ENCODE results near the gene LRTM2. TPM values are rescaled to one million over a fixed set of nuclear protein-coding genes. Genes with fewer than 3 reads are reported as not detected.

The LRTM2 gene
- total and polyA plus RNA-seq, 4 donors = not detected

GRCh38 chr12:1819050-1819449 lies 1.3 kb upstream of the LRTM2 start:
- DNase-seq (ENCODE audit: low spot score) = no peak
- Histone ChIP-seq H3K4me1 (ENCODE audit: control insufficient read depth in 4 of 4, insufficient read depth in 4 of 4, low read length in 3 of 4) (no peaks in the 10 kb centered on the region), H3K9ac (ENCODE audit: low read depth in 1 of 2, low read length in 2 of 2) (no peak overlapping the region), H3K9me3 (ENCODE audit: control insufficient read depth in 4 of 4, low read length in 3 of 4) (no peaks in the 10 kb centered on the region), H3K27ac (ENCODE audit: low read depth in 1 of 2, low read length in 2 of 2) (no peak overlapping the region), H3K27me3 (ENCODE audit: control insufficient read depth in 4 of 4, insufficient read depth in 4 of 4, low read length in 3 of 4) (peaks cover 0 to 5% (median 1%) of the 10 kb centered on the region in 4 donors), H3K36me3 (ENCODE audit: control insufficient read depth in 4 of 4, insufficient read depth in 3 of 4, low read depth in 1 of 4, low read length in 3 of 4) (no peaks in the 10 kb centered on the region), H3K4me3 (ENCODE audit: low read depth in 1 of 3, low read length in 3 of 3) (no peak overlapping the region)
- 54% methylated on average over 9 of the region's 9 CpGs for whole genome bisulfite sequencing
- TF ChIP-seq YY1 (IDR thresholded peaks at IDR 0.05) (no peak), TAF1 (conservative IDR thresholded peaks at IDR 0.05) (no peak)

GRCh38 chr12:1819571-1819970 lies 794 bp upstream of the LRTM2 start:
- Histone ChIP-seq H3K4me1 (ENCODE audit: control insufficient read depth in 4 of 4, insufficient read depth in 4 of 4, low read length in 3 of 4) (no peaks in the 10 kb centered on the region), H3K27me3 (ENCODE audit: control insufficient read depth in 4 of 4, insufficient read depth in 4 of 4, low read length in 3 of 4) (peaks cover 0 to 5% (median 1%) of the 10 kb centered on the region in 4 donors), H3K9ac (ENCODE audit: low read depth in 1 of 2, low read length in 2 of 2) (no peak overlapping the region), H3K27ac (ENCODE audit: low read depth in 1 of 2, low read length in 2 of 2) (no peak overlapping the region), H3K36me3 (ENCODE audit: control insufficient read depth in 4 of 4, insufficient read depth in 3 of 4, low read depth in 1 of 4, low read length in 3 of 4) (no peaks in the 10 kb centered on the region), H3K4me3 (ENCODE audit: low read depth in 1 of 3, low read length in 3 of 3) (no peak overlapping the region), H3K9me3 (ENCODE audit: control insufficient read depth in 4 of 4, low read length in 3 of 4) (no peaks in the 10 kb centered on the region)
- no peak for TF ChIP-seq YY1 (IDR thresholded peaks at IDR 0.05)
- TF ChIP-seq CTCF (IDR thresholded peaks at IDR 0.05; ENCODE audit: low read depth, low read length, missing input control) = no peak
- no peak for DNase-seq (ENCODE audit: low spot score)
- 53% methylated on average over 6 of the region's 6 CpGs for WGBS

GRCh38 chr12:1820896-1821291 lies 529 bp downstream of the LRTM2 start:
- Histone ChIP-seq H3K9ac (ENCODE audit: low read depth in 1 of 2, low read length in 2 of 2) (no peak overlapping the region), H3K4me1 (ENCODE audit: control insufficient read depth in 4 of 4, insufficient read depth in 4 of 4, low read length in 3 of 4) (no peaks in the 10 kb centered on the region), H3K27ac (ENCODE audit: low read depth in 1 of 2, low read length in 2 of 2) (no peak overlapping the region), H3K36me3 (ENCODE audit: control insufficient read depth in 4 of 4, insufficient read depth in 3 of 4, low read depth in 1 of 4, low read length in 3 of 4) (no peaks in the 10 kb centered on the region), H3K27me3 (ENCODE audit: control insufficient read depth in 4 of 4, insufficient read depth in 4 of 4, low read length in 3 of 4) (peaks cover 0 to 5% (median 1%) of the 10 kb centered on the region in 4 donors), H3K4me3 (ENCODE audit: low read depth in 1 of 3, low read length in 3 of 3) (no peak overlapping the region), H3K9me3 (ENCODE audit: control insufficient read depth in 4 of 4, low read length in 3 of 4) (no peaks in the 10 kb centered on the region)
- 73% methylated on average over 11 of the region's 11 CpGs for WGBS
- no peak for DNase-seq (ENCODE audit: low spot score)
- TF ChIP-seq HNF4A (conservative IDR thresholded peaks at IDR 0.05) (no peak), ATF3 (IDR thresholded peaks at IDR 0.05) (no peak), SP1 (IDR thresholded peaks at IDR 0.05) (no peak), RAD21 (IDR thresholded peaks at IDR 0.05) (no peak), HNF4G (IDR thresholded peaks at IDR 0.05) (no peak), TAF1 (conservative IDR thresholded peaks at IDR 0.05) (no peak), NR2F2 (IDR thresholded peaks at IDR 0.05) (no peak), YY1 (IDR thresholded peaks at IDR 0.05) (no peak), FOXA1 (IDR thresholded peaks at IDR 0.05) (no peak), CTCF (IDR thresholded peaks at IDR 0.05; ENCODE audit: low read depth, low read length, missing input control) (no peak), JUND (IDR thresholded peaks at IDR 0.05) (no peak), GABPA (IDR thresholded peaks at IDR 0.05 in 1 of 2, conservative IDR thresholded peaks at IDR 0.05 in 1 of 2) (no peak)

Data from liver (tissue), 9 donors.